Measurements from ENCODE around the gene KRT16. TPM values are rescaled to one million over a fixed set of nuclear protein-coding genes. Genes with fewer than 3 reads are reported as not detected.
"Not testable (repeated sequence)": the region's sequence is repeated elsewhere in the genome, so short reads cannot be mapped to it uniquely, and the experiment has no call there.

The KRT16 gene
- total RNA-seq, 1 donor from 2014 or later = not detected

DNA sequence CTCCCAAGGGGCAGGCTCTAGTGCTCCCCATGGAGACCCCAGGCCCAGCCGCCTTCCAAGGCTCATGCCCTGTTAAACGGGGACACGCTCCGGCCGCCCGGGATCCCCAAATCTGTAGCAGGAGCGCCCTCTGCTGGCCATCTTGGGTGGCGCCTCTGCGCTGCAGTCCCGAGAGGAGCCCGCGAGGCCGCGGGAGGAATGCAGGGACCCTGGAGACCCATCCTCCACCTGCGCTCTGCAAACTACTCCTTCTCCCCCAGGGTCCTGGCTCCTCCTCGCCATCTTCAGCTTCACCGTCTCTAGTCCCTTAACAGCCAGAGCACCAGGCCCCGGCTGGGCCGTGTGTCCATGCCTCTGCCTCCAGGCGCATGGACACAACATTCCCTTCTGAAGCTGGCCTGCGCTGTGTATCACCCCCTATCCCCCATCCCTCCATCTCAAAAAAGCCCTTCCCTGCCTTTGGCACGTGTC, 35.4 kb upstream of the KRT16 start:
- H3K4me3 ChIP-seq = peak overlapping the region; percentile 43
- intact Hi-C loops (cut with DNase I) = loop anchor here (5.0 kb wide), 1 partner anchor 101 kb away; no protein-coding TSS in a partner anchor

DNA sequence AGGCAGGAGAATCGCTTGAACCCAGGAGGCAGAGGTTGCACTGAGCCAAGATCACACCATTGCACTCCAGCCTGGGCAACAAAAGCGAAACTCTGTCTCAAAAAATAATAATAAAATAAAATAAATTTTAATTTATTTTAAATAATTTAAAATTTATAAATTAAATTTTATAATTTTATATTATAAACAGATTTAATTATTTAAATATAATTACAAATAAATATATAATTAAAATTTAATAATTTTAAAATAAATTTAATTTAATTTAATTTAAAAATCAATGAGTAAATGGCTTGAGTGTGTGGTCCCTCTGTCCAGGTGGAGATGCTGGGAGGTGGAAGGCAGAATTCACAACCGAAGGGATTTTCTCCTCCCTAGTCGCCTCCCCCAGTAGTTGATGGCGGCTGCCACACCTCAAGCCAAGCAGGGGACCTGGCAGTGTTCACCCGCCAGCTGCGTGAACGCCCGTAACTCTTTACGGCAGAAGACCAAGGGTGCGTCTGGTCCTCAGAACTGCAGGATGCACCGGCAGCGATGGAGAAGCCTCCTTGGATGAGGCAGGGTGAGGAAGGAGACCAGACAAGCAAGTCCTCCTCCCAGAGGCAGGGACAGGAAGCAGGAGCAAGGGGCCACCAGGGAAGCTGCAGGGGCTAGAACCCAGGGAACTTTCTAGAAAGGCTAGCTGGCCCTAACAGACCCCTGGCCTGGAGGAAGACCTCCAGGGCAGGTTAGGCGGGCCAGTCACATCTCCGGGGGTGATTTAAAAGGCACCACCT, 34.7 kb upstream of the KRT16 start:
- Histone ChIP-seq H3K27me3 (no peaks in the 10 kb centered on the region), H3K36me3 (no peaks in the 10 kb centered on the region), H3K4me3 (no peak overlapping the region), H3K9me3 (no peaks in the 10 kb centered on the region), H3K4me1 (peaks cover 14% of the 10 kb centered on the region), H3K27ac (no peak overlapping the region)
- intact Hi-C loops (cut with DNase I) = loop anchor here (5.0 kb wide), 1 partner anchor 100 kb away; no protein-coding TSS in a partner anchor
- DNase-seq (no peak), ATAC-seq (no peak)
- TF ChIP-seq, protein P1, sequence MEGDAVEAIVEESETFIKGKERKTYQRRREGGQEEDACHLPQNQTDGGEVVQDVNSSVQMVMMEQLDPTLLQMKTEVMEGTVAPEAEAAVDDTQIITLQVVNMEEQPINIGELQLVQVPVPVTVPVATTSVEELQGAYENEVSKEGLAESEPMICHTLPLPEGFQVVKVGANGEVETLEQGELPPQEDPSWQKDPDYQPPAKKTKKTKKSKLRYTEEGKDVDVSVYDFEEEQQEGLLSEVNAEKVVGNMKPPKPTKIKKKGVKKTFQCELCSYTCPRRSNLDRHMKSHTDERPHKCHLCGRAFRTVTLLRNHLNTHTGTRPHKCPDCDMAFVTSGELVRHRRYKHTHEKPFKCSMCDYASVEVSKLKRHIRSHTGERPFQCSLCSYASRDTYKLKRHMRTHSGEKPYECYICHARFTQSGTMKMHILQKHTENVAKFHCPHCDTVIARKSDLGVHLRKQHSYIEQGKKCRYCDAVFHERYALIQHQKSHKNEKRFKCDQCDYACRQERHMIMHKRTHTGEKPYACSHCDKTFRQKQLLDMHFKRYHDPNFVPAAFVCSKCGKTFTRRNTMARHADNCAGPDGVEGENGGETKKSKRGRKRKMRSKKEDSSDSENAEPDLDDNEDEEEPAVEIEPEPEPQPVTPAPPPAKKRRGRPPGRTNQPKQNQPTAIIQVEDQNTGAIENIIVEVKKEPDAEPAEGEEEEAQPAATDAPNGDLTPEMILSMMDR (IDR thresholded peaks at IDR 0.05) = no peak

More for the DNA sequence above, 35.4 kb upstream of the KRT16 start:
- Histone ChIP-seq H3K27ac (no peak overlapping the region), H3K9me3 (no peaks in the 10 kb centered on the region), H3K4me1 (peaks cover 14% of the 10 kb centered on the region), H3K36me3 (no peaks in the 10 kb centered on the region), H3K27me3 (no peaks in the 10 kb centered on the region)
- ATAC-seq = peak; percentile 80
- TF ChIP-seq, protein P1 (IDR thresholded peaks at IDR 0.05) = peak; percentile 97
- peak; percentile 94 for DNase-seq

DNA sequence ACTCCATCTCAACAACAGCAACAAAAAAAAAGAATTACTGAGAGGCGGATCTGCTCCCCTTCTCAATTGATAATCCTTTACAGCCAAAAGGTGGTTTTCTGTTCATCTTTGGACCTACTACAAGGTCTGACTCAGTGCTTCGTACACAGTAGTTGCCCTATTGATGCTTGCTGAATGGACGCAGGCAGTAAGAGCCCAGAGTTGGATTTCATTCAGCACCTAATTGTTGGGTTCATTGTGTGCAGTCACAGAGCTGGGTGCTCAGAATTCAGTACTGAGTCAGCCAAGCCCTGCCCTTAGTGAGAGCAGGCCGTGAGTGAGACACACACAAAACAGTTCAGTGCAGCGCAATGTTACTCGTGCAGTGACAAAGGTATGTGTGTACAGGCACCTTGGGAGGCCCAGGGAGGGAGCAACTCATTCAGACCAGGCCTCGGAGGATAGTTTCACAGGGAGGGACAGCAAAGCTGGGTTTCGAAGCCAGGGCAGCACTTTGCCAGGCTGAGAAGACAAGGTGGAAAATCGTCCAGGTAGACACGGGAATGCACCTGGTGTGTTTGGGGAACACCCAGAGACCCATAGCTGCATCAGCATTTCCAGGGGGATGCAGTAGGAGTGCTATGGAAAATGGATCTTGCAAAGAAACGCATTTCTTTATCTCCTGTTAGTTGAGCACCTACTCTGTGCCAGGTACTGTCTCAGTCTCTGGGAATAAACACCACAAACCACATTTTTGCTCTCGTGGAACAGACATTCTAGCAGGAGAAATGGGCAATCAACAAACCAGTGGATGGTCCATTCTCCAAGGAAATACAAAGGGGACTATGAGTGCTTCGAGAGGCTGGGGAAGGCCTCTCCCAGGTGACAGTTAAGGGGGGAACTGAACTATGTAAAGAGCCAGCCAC, 29.9 kb upstream of the KRT16 start:
- DNase-seq = no peak
- Histone ChIP-seq H3K36me3 (no peaks in the 10 kb centered on the region), H3K9me3 (no peaks in the 10 kb centered on the region), H3K4me3 (no peak overlapping the region), H3K27me3 (no peaks in the 10 kb centered on the region), H3K27ac (no peak overlapping the region), H3K4me1 (no peaks in the 10 kb centered on the region)
- no peak for ATAC-seq
- intact Hi-C loops (cut with DNase I) = no loop called here
- TF ChIP-seq, protein P1 (IDR thresholded peaks at IDR 0.05) = no peak

DNA sequence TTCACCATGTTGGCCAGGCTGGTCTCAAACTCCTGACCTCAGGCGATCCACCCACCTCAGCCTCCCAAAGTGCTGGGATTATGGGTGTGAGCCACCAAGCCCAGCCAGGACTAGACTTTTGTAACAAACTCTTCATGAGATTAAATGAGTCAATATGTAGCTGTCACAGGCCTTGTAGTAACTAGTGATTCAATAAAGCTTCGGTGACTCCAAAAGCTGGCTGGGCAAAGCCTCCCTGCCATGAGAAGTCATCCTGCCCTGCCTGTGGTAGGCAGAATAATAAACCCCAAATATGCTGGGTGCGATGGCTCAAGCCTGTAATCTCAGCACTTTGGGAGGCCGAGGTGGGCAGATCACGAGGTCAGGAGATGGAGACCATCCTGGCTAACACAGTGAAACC, 28.0 kb upstream of the KRT16 start:
- H3K27ac ChIP-seq; intact Hi-C loops (cut with DNase I): not testable (repeated sequence)

DNA sequence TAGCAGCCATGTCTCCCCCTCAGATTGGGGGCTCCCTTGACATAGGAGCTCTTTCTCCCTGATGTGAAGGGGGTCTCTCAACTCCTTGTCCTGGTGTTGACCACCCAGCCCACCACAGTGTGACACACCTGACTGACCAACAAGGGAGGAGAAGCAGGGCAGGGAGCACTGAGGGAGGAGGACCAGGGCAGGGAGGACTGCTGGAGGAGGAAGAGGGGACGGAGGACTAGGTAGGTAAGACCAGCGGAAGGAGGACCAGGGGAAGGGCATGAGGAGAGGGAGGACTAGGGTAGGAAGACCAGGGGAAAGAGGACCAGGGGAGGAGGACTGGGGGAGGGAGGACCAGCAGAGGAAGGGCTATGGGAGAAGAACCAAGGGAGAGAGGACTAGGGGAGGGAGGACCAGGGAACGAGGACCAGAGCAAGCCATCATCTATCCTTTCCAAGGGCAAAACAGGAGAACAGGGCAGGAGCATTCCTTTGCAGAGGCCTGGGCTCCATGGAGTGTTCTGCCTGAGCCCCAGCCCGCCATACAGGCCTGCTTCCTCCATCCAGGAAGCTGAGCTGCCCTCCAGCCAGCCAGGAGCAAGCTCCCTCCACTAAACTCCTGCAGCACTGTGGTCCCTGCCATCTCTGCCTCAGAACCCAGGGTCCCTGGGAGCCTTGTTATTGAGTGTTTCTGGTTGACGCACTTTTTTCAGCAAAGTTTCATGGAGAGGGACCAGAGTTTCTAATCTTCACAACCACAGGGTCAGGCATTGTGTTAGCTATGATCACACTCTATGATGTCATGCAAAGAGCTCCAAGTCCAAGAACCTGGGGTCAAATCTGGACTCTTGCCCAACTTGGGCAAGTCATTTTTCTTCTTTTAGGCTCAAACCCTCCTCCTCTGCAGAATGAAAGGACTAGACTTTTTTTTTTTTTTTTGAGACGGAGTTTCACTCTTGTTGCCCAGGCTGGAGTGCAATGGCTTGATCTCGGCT, 27.2 kb upstream of the KRT16 start:
- DNase-seq = no peak
- TF ChIP-seq, protein P1 (IDR thresholded peaks at IDR 0.05) = no peak
- intact Hi-C loops (cut with DNase I) = no loop called here
- ATAC-seq = no peak
- no peak overlapping the region for H3K4me3 ChIP-seq
- H3K4me1 ChIP-seq = no peaks in the 10 kb centered on the region
- no peaks in the 10 kb centered on the region for H3K9me3 ChIP-seq
- no peaks in the 10 kb centered on the region for H3K27me3 ChIP-seq
- H3K36me3 ChIP-seq = no peaks in the 10 kb centered on the region
- H3K27ac ChIP-seq = no peak overlapping the region

More for the DNA sequence above, 28.0 kb upstream of the KRT16 start:
- H3K4me1 ChIP-seq, ATAC-seq, DNase-seq, H3K9me3 ChIP-seq, H3K27me3 ChIP-seq, H3K4me3 ChIP-seq, H3K36me3 ChIP-seq: not testable (repeated sequence)

All from upper lobe of right lung (tissue), 1 donor.